Measurements from ENCODE around the gene KIAA1328. TPM values are rescaled to one million over a fixed set of nuclear protein-coding genes. Genes with fewer than 3 reads are reported as not detected.

KIAA1328 gene
- total and polyA plus RNA-seq, 2 donors (not counting 3 experiments of a cell fraction or from before 2014, with no cell fraction given) = 2.7 to 6.5 TPM

DNA sequence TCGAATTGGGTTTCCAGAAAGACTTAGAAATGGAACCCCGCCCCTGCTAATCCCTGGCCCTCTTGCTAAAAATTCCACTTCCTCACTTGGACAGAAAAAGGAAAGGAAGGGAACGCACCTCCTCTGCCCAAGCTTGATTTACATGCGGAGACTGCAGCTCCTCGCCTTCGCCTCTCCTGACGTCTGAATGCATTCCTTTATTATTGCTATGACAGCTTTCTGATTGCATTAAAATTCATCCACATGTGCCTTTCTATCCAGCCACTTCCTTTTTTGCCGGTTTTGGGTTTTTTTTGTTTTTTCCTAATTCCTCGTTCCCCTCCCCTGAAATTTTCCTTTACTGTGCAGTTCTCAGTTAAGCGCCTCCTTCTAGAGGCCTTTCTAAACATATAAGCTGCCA lies 448.9 kb downstream of the KIAA1328 start:
- TF ChIP-seq GATA2 (IDR thresholded peaks at IDR 0.05; ENCODE audit: insufficient read depth, insufficient read length, low read depth, low read length) = no peak
- no peak for TF ChIP-seq FOS (IDR thresholded peaks at IDR 0.05; ENCODE audit: borderline replicate concordance, insufficient read depth, low read length)
- TF ChIP-seq POLR2AphosphoS5 (IDR thresholded peaks at IDR 0.05; ENCODE audit: insufficient read depth, low read depth, low read length) = no peak
- TF ChIP-seq MYC (IDR thresholded peaks at IDR 0.05; ENCODE audit: low read depth, low read length) = no peak
- TF ChIP-seq, protein P1, sequence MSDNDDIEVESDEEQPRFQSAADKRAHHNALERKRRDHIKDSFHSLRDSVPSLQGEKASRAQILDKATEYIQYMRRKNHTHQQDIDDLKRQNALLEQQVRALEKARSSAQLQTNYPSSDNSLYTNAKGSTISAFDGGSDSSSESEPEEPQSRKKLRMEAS (IDR thresholded peaks at IDR 0.05; ENCODE audit: insufficient read depth, insufficient read length) = no peak
- TF ChIP-seq EZH2 (IDR thresholded peaks at IDR 0.05; ENCODE audit: borderline replicate concordance, low read depth, low read length, severe bottlenecking) = no peak
- TF ChIP-seq, protein P2, sequence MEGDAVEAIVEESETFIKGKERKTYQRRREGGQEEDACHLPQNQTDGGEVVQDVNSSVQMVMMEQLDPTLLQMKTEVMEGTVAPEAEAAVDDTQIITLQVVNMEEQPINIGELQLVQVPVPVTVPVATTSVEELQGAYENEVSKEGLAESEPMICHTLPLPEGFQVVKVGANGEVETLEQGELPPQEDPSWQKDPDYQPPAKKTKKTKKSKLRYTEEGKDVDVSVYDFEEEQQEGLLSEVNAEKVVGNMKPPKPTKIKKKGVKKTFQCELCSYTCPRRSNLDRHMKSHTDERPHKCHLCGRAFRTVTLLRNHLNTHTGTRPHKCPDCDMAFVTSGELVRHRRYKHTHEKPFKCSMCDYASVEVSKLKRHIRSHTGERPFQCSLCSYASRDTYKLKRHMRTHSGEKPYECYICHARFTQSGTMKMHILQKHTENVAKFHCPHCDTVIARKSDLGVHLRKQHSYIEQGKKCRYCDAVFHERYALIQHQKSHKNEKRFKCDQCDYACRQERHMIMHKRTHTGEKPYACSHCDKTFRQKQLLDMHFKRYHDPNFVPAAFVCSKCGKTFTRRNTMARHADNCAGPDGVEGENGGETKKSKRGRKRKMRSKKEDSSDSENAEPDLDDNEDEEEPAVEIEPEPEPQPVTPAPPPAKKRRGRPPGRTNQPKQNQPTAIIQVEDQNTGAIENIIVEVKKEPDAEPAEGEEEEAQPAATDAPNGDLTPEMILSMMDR (IDR thresholded peaks at IDR 0.05; ENCODE audit: extremely low read depth in 1 of 2, insufficient read depth in 1 of 2, low read depth in 1 of 2, low read length in 2 of 2) = no peak
- TF ChIP-seq POLR2A (IDR thresholded peaks at IDR 0.05; ENCODE audit: low read depth, low read length) = no peak
- no peak for TF ChIP-seq JUN (IDR thresholded peaks at IDR 0.05; ENCODE audit: borderline replicate concordance, insufficient read depth, insufficient read length, low read depth)
- dilution Hi-C loops (cut with MboI; ENCODE audit: extremely low pct_ligation_motif_present, low sequenced_read_pairs) (no loop called here), intact Hi-C loops (cut with micrococcal nuclease) (no loop called here)
- no peak overlapping the region for H2AFZ ChIP-seq (ENCODE audit: low read depth, low read length)
- no peaks in the 10 kb centered on the region for H4K20me1 ChIP-seq (replicated peaks; ENCODE audit: control insufficient read depth, extremely low read depth, insufficient read depth, low read length)
- BruUV-seq (replicated peaks) = no TSS peak
- no peak overlapping the region for H3K9ac ChIP-seq (replicated peaks; ENCODE audit: extremely low read depth, insufficient read depth, low read length)
- H3K79me2 ChIP-seq (ENCODE audit: control insufficient read depth, insufficient read depth, low read length) = no peaks in the 10 kb centered on the region
- no peak overlapping the region for H3K27ac ChIP-seq (ENCODE audit: insufficient read depth, low read depth, low read length)
- H3K9me1 ChIP-seq (replicated peaks; ENCODE audit: control insufficient read depth, extremely low read depth, insufficient read depth, low read length) = no peaks in the 10 kb centered on the region
- no peak for DNase-seq (ENCODE audit: low read depth, low spot score)
- H3K27me3 ChIP-seq (ENCODE audit: control insufficient read depth in 2 of 2, insufficient read depth in 2 of 2, low read length in 2 of 2) = peaks cover 7 to 9% of the 10 kb centered on the region in 2 experiments
- ChIA-PET CTCF (interaction anchor here (1.0 to 1.6 kb wide), 2 partner anchors 15 to 21 kb away, joined by 3 read pairs; no protein-coding TSS in a partner anchor), POLR2A (no interaction called here)
- no peak for FAIRE-seq
- no peak overlapping the region for H3K4me3 ChIP-seq (replicated peaks in 1 of 3; ENCODE audit: insufficient read depth in 1 of 3, low read depth in 1 of 3, low read length in 3 of 3)
- no peaks in the 10 kb centered on the region for H3K4me1 ChIP-seq (ENCODE audit: control insufficient read depth, extremely low read depth, insufficient read depth, low read length)
- H3K36me3 ChIP-seq (ENCODE audit: control insufficient read depth in 2 of 2, extremely low read depth in 1 of 2, insufficient read depth in 2 of 2, low read length in 2 of 2) = no peaks in the 10 kb centered on the region
- no peaks in the 10 kb centered on the region for H3K9me3 ChIP-seq (replicated peaks; ENCODE audit: control insufficient read depth, insufficient read depth, low read length)
- H3K4me2 ChIP-seq (ENCODE audit: insufficient read depth, low read length) = no peak overlapping the region

Other genes starting within 250 kb of the KIAA1328 start
- gene TPGS2, start 125 bp upstream of the KIAA1328 start, total RNA-seq = 148 and 150 TPM in 2 replicates
- 232 and 279 TPM in 2 replicates for gene TPGS2, start 125 bp upstream of the KIAA1328 start, polyA plus RNA-seq